HG03469 (cell line): ENCODE results near the gene OR6B2.
"Not testable (repeated sequence)": the region's sequence is repeated elsewhere in the genome, so short reads cannot be mapped to it uniquely, and the experiment has no call there.

Experiments used
- ATAC-seq: cut with Tn5 transposase; IDR thresholded peaks from one replicate; pipeline ENCODE4 v1.9.1; 2021; ENCODE audit warnings: mild to moderate bottlenecking, moderate library complexity, moderate number of reproducible peaks; ENCODE audit not compliant: unreplicated experiment

Gene OR6B2

DNA sequence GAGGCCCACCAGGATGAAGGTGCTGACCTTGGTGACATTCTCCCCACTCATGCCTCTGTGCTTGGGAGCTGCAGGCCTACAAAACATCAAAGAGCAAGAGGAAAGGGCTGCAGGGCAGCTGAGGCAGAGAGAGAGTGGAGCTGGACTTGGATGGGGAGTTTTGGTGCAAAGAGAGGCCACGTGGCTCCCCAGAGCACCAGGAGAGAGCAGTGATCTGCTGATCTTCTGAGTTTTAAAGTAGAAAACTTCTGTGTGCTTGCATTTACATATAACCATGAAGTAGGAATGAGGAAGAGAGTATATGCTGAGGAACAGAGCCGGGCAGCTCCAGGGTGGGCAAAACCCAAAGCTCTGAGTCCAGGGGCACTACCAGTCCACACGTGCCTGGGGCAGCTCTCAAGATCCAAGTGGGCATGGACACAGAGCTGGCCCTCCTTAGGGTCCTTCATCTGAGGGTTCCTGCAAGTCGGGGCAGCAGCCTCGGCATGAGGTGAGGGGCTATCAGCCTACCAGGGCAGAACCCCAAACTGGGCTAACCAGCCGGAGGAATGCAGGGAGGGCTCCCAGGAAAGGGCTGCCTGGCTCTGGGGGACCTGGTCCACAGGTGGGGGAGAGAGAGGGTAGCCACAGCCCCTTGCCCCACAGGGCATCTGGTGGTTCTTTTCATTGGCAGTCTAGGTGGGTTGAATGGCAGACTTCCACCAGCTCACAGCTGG, at the start of gene OR6B2:
TSS of gene OR6B2 (minus strand) at position 51 of the 716 bp plus-strand sequence. CDS start at position 51, 0 bp downstream.
- no peak for ATAC-seq

DNA sequence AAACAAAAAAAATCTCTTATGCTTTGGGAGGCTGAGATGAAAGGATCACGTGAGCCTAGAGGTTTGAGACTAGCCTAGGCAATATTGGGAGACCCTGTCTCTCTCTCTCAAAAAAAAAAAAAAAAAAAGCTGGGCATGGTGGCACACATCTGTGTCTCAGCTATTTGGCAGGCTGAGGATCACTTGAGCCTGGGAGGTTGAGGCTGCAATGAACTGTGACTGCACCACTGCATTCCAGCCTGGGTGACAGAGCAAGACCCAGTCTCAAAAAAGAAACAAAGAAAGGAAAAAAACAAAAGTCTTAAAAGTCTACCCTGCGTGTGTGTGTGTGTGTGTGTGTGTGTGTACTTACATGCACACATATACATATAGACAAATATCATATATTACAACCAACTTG, 48.4 kb upstream of the OR6B2 start:
- no peak for ATAC-seq

DNA sequence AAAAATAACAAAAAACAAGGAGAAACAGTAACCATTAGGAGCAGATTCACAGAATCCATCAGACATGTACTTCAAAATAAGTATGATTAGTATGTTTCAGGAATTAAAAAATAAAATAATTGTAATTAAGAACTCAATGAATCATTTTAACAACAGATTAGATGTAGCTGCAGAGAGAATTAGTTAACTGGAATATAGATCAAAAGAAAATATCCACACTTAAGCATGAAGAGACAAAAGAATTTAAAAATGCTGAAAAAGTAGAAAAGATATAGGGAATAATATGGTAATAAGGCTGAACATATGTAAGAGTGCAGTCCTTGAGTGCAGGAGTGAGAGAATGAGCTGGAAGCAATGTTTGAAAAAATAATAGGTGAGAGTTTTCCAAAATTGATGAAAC, 47.2 kb upstream of the OR6B2 start:
- no peak for ATAC-seq

DNA sequence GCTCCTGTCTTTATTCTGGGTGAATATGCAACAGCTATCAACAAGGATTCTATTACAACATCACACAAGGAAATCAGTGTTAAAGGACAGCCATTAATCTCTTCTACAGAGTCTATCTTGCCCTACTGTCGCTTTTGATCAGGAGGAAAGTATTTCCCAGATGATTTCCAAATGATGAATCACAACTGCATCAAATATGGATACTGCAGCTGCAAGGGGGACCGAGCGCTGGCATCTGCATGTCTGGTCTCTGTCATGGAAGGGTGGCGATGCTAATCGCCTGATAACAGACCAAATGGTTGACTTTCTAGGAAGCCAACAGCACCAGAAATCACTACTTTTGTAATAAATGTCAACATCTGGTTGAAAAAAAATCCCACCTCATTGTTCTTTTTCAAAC, 44.3 kb upstream of the OR6B2 start:
- no peak for ATAC-seq

DNA sequence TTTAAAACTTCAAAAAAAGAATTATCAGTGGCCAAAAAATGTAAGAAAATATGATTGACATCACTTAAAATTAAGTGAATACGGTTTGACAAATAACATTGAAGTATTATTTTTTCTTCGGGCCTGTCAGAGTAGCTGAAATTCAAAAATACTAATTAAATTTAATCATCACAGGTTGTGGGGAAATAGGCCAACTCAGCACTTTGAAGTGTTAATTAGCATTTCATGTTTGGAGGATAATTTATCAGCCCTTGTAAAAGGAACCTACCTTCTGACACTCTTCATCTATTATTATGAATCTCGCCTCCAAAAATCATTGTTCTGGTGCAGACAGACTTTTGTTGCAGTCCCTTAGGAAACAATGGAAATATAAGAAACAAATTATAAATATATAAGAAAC, 40.7 kb upstream of the OR6B2 start:
- no peak for ATAC-seq

DNA sequence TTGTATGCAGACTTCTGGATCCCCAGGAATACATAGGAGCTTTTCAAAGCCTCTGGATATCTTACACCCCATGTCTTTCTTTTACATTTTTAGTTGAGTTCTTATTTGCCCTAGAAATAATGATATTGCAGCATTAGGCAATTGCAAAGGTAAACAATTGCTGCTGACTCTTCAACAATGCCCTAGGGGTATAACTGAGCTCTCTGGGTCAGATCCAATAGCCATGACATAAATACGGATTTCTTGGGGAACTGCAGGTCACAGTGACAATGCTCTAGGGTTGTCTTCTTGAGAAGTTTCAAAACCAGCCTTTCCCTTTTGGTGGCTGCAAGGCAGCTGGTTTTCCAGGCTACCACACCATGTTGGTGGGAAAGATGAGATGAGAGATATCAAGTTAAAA, 39.6 kb upstream of the OR6B2 start:
- ATAC-seq: no peak

DNA sequence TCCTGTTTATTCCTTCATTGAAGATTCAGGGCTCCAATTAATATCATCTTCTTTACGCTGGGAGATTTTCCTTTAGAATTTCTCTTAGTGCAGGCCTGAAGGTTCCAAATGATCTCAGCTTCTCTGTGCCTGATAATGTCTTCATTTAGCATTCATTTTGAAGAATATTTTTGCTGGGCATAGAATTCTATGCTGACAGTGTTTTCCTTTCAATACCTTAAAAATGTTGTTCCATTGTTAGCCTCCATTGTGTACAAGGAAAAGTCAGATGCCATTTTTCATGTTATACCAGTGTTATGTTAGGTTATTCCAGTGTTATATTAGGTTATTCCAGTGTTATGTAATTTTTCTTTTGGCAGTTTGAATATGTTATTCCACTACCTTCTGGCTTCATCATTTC, 38.0 kb upstream of the OR6B2 start:
- ATAC-seq: no peak

DNA sequence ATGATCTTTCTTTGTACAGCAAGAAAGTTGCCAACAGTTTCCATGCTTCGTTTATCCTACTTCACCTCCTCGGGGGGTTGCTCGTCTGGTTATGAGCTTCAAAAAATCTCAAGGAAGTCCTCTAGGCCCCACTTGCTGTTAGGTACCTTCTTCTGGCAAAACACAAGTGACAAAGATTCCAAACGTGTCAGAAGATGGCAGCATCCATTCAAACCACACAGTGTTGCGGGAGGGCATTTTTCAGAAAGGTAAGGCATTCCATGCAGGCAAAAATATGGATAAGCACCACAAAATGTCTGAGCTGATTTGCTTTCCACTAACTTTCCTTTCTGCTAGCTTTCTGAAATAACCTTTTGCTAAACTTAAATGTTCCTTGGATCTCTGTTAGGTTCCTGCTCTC, 36.3 kb upstream of the OR6B2 start:
- no peak for ATAC-seq

DNA sequence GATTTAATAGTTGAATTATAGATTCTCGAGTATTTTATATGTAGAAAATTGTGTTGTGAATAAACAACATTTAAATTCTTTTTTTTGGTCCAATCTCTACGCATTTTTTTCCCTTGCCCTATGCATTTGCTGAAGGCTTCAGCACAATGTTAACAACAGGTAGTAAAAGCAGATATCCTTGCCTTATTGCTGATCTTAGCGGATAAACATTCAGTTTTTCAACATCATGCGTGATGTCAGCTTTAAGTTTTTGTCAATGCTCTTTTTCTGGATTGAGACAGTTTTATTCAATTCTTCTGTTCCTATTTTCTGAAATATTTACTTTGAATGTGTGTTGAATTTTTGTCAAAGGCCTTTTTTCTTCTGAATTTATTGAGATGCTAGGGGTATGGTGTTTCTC, 34.7 kb upstream of the OR6B2 start:
- ATAC-seq: no peak

DNA sequence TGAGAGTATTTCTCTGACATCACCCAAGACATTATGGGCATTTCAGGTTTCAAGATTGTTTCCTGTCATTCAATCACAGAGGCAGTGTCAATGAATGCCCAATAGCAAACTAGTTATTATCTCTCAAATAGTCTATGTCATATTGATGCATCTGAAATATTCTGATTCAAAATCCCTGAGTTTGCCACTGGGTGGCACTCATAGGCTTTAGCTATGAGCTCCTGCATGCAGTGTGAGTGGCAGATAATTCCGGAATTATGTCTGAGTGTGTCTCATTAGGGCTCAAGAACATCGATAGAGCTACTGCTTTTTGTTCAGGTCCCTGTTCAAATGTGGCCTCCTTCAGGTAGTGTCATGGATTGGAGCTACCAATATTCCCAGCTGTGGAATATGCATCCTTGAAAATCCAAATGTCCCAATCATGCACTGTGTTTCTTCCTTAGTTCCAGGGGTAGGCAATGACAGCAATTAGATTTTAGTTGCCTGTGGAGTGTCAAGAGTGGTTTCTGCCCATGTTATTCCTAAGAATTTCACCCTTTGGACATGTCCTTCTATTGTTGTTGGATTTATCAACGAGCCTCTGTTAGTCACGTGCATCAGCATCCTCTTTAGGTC, 30.9 kb upstream of the OR6B2 start:
- ATAC-seq: no peak

DNA sequence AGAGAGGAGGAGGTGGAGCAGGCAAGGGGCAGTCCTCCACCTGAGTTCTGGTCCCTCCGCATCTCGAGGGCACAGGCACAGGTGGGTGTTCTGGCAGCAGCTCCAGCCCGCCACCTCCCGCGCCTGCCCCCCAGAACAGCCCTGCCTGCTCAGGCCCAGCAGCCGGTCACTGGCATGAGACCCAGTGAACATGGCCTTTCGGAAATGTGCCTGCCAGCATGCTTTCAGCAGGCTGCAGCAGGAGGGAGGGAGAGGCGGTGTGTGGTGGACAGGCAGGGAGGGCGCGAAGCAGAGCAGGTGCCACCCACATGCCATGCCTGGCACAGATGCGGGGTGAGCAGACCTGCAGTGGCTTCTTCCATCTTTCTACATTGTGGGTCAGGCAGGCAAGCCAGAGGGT, 26.4 kb upstream of the OR6B2 start:
- ATAC-seq: no peak

DNA sequence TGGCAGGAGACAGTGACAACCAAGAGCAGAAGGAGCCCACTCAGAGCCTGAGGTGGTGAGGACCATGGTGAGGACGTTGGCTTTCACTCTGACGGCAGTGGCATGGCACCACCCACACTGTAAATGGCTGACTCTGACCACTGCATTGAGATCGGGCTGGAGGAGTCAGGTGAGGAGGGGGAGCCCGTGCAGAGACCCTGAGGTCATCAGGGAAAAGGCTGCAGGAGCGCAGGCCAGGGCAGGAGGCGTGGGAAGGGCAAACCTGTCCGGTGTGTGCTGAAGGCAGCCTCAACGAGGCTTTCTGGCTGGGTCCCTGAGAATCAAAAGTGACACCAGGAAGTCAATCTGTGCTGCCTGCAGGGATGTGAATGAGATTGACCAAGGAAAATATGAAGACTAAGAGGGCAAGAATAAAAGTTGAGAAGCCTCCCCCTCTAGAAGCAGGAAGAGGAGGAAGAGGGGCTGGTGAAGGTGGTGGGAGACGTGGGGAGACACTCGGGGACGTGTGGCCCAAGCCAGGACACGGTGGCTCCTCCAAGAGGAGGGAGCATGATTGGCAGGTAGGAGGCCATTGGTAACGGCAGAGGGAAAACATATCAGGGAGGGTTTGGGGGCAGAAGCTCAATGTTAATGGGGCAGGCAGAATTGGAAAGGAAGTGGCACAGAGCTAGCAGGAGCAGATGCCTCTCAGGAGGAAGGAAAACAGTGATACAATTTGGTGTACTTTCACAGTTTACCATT, 25.1 kb upstream of the OR6B2 start:
- no peak for ATAC-seq

DNA sequence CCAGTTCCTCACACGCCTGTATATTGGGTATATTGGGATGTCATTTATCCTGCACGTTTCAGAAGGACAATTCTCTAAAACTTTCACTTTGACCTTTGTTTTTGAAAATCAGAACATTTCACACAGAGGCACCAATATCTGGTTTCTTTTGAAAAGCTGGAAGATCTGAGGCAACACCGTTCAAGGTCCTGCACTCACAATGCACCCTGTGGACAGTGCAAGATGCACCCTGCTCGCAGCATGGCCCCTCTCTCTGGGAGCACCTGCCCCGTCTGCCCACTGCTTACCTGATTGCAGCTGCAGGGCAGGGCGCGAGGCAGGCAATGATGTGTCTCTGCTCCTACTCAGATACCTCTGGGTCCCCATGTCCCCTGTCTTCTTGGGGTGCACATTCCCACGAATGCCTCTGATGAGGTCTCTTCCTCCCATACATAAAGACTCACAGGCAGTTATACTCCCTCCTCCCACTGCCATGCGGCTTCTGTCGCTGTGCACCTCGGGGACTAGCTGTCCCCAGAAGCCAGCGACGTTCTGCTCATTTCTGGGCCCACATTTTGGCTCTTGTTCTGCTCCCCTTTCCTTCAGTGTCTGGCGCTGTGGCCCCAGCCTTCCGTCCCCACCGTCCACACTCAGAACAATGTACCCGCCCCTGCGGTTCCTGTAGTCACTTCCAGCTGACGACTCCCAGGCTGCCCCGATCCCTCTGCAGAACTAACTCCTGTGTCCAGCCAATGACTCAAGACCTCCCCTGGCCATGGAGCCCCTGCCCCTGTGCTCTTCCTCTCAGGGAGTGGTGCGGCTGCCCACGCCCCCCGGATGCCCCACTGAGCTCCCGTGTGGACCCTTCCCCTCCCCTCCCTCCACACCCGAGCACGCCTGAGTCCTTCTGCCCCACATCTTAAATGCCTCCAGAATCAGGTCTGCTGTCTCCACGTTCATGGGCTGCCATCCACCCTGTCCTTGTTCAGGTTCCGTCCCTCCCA, 23.2 kb upstream of the OR6B2 start, which contains the start of gene OR6B3:
TSS of gene OR6B3 (minus strand) at position 349 of the 983 bp plus-strand sequence.
- no peak for ATAC-seq

DNA sequence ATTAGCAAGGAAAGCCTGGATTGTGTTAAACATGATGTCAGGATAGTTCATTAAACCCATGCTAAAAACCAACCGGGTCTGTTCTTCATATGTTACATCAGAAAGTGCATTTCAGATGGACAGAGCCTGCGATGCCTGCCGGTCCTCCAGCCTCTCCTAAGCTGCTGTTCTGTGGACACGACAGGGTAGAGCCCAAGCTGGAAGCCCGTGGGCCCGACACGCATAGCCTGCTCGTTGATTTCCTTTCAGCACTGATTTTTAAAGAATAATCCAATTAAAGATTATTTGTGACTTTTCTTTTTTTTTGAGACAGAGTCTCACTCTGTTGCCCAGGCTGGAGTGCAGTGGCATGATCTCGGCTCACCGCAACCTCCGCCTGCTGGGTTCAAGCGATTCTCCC, 22.3 kb upstream of the OR6B2 start:
- no peak for ATAC-seq

DNA sequence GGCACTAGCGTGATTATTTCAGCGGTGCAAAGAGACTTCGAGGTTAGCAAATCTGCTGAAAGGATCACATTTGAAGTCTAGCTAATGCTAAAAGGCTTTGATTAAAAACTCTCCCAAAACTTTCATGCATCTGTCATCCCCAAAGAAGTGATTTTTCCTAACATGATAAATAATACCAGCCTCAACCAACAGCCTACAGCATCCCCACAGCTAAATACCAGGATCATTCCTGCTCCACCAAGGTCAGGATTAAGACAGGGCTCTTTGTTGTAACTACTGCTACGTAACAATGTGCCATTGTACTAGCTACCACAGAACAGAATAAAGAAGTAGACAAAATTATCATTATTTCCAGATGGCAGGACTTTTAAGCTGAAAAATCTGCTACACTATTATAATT, 21.5 kb upstream of the OR6B2 start:
- ATAC-seq: no peak

DNA sequence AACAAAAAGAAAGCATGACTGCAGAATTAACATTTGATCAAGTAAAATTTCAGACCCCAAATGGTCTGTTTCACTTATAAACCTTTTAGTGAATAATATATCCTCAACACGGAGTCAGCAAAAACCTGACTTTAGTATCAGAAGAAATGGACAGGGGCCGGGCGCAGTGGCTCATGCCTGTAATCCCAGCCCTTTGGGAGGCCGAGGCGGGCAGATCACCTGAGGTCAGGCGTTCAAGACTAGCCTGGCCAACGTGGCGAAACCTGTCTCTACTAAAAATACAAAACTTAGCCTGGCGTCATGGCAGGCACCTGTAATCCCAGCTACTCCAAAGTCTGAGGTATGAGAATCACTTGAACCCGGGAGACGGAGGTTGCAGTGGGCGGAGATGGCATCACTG, 20.0 kb upstream of the OR6B2 start:
- ATAC-seq: no peak

DNA sequence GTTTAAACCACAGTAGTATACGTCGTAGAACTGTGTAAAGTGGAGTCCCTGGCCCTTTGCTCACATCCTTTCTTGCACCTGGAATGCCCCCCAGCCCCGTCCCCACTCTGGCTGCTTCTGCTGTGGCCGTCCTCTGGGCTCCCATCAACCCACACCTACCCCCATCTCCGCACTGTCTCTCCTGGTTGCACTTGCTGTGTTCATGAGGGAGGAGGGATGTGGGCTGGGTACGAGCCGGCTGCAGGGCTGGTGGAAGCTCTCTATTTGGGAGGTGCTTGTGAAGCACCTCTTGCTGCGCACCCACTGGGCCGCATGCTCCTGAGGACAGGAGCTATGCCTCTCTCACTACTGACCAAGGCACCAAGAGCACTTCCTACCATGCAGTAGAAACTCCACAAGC, 18.0 kb upstream of the OR6B2 start:
- no peak for ATAC-seq

DNA sequence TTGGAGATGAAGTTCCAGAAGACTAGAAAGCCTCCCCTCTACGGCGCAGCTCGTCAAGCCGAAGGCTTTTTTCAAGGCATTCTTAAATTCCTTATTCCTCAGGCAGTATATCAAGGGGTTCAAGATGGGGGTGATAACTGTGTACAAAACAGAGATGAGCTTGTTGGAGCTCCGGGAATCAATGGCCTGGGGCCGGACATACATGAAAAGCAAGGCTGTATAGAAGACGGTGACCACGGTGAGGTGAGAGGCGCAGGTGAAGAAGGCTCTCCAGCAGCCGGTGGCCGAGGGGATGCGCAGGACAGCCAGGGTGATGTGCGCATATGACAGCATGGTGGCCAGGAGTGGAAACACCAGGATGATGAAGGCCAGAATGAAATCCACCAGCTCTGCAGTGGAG, 14.9 kb upstream of the OR6B2 start:
- no peak for ATAC-seq

DNA sequence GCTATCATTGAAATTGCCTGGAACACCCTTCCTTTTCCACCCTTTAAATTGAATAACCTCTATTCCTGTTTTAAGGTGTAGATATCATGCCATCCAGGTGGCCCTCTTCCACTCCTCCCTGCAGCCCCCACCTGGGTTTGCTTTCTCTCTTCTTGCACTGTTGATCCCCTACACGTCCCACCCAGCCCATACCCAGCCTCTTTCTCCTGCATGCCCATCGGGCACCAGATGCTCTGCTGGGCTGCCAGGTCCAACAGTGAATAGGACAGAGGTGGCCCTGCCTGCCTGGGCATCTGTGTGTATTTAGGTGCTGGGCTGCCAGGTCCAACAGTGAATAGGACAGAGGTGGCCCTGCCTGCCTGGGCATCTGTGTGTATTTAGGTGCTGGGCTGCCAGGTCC, 13.9 kb upstream of the OR6B2 start:
- not testable (repeated sequence) for ATAC-seq

DNA sequence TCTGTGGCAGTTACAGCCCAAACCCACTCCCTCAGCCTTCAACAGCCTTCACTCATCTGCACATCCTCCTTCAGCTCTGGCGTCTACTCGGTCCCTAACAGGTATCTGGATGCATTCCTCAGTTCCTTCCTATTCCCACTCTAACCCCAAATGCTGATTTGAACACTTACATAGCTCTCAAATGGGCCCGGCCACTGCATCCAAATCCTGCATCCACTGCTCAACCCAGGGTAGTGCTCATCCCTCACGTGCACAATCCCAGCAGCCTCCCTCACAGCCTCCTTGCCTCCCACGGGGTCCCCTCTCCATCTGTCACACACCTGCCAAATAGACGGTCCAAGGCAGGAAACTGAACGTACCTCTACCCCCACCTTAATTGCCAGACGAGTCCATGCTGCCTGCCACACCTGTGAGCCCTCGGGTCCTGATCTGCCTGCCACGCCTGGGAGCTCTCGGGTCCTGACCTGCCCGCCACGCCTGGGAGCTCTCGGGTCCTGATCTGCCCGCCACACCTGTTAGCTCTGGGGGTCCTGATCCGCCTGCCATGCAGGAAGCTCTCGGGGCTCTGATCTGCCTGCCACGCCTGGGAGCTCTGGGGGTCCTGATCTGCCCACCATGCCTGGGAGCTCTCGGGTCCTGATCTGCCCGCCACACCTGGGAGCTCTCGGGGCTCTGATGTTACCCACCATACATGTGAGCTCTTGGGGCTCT, 13.2 kb upstream of the OR6B2 start:
- no peak for ATAC-seq
